NAMALWA (cell line): Measurements from ENCODE around the gene DMRT3.

Source experiments
- DNase-seq: peaks from one replicate; pipeline ENCODE4 v3.0.0-alpha.2; 2015; ENCODE audit warnings: low spot score

The DMRT3 gene

GRCh38 chr9:998299-999110 is 22.1 kb downstream of the DMRT3 start:
- peak; percentile 49 for DNase-seq

GRCh38 chr9:1001838-1002237 is 25.4 kb downstream of the DMRT3 start:
- DNase-seq: no peak

- no peak for DNase-seq
These were observed 26.2 kb downstream of the DMRT3 start for GRCh38 chr9:1002678-1003077.

- peak; percentile 86 for DNase-seq
These were observed 28.7 kb downstream of the DMRT3 start for GRCh38 chr9:1005043-1005667.

GRCh38 chr9:1007312-1007711 is 30.9 kb downstream of the DMRT3 start:
- peak; percentile 48 for DNase-seq

- DNase-seq: no peak
These were observed 31.8 kb downstream of the DMRT3 start for GRCh38 chr9:1008216-1008615.

- DNase-seq: peak; percentile 88
These were observed 32.7 kb downstream of the DMRT3 start for GRCh38 chr9:1009101-1009707.

GRCh38 chr9:1013021-1013420 is 36.6 kb downstream of the DMRT3 start:
- peak; percentile 45 for DNase-seq

GRCh38 chr9:1014225-1014624 is 37.8 kb downstream of the DMRT3 start:
- DNase-seq: no peak

- DNase-seq: no peak
These were observed 38.2 kb downstream of the DMRT3 start for GRCh38 chr9:1014640-1015039.

- DNase-seq: peak; percentile 48
These were observed 41.7 kb downstream of the DMRT3 start for GRCh38 chr9:1018121-1018520.

GRCh38 chr9:1024112-1024511 is 47.7 kb downstream of the DMRT3 start:
- no peak for DNase-seq

GRCh38 chr9:1025131-1025530 is 48.7 kb downstream of the DMRT3 start:
- no peak for DNase-seq

- DNase-seq: no peak
These were observed 49.8 kb downstream of the DMRT3 start for GRCh38 chr9:1026219-1026618.

- no peak for DNase-seq
These were observed 52.2 kb downstream of the DMRT3 start for GRCh38 chr9:1028501-1029190.

- no peak for DNase-seq
These were observed 55.6 kb downstream of the DMRT3 start for GRCh38 chr9:1031951-1032601.

- DNase-seq: no peak
These were observed 57.8 kb downstream of the DMRT3 start for GRCh38 chr9:1034271-1034670.

GRCh38 chr9:1039589-1039988 is 63.1 kb downstream of the DMRT3 start:
- DNase-seq: no peak
